HG03159 (cell line): ENCODE results near the gene PAX4.

Experiments used
- ATAC-seq: cut with Tn5 transposase; IDR thresholded peaks from one replicate; pipeline ENCODE4 v1.9.1; 2021; ENCODE audit warnings: mild to moderate bottlenecking, moderate library complexity; ENCODE audit not compliant: unreplicated experiment

Gene PAX4

DNA sequence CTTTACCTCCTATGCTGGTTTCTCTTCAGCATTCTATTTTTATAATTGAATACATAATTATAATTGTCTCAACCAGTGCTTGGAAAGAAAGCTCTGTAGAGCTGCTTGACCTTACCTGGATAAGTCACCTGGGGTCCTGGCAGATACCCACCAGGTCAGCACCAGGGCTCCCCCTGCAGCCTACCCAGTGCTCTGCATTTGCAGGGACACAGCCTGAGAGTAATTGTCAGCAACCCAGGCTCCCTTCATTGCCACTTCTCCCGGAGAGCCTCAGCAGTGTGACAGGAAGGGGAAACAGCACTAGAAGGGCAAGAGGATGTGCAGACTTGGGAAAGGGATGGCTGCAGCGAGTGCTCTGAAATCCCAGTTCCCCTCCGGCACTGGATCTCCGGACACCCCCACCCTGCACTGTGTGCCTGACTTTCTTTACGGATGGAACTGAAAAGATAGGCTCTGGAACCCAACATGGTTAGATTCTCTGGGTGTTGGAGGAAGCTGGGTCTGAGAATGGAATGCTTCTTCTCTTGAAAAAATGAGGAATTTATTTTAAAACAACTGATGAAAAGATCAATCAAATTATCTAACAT, 11.4 kb upstream of the PAX4 start:
- ATAC-seq: peak; percentile 81

GRCh38 chr7:127628445-127628844, 10.5 kb upstream of the PAX4 start:
- no peak for ATAC-seq

DNA sequence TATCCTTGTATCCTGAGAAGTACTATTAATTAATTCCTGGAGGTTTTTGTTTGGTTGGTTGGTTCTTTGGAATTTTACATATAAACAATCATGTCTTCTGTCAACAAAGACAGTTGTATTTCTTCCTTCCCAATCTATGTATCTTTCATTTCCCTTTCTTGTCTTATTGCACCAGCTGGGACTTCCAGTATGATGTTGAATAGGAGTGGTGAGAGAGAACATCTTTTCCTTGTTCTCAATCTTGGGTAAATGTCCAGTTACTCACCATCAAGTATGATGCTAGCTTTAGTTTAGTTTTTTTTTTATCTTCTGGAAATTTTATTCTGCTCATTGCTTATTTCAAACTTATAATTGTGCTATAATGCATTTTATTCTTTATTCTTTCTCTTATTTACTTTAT, 7.4 kb upstream of the PAX4 start:
- no peak for ATAC-seq

DNA sequence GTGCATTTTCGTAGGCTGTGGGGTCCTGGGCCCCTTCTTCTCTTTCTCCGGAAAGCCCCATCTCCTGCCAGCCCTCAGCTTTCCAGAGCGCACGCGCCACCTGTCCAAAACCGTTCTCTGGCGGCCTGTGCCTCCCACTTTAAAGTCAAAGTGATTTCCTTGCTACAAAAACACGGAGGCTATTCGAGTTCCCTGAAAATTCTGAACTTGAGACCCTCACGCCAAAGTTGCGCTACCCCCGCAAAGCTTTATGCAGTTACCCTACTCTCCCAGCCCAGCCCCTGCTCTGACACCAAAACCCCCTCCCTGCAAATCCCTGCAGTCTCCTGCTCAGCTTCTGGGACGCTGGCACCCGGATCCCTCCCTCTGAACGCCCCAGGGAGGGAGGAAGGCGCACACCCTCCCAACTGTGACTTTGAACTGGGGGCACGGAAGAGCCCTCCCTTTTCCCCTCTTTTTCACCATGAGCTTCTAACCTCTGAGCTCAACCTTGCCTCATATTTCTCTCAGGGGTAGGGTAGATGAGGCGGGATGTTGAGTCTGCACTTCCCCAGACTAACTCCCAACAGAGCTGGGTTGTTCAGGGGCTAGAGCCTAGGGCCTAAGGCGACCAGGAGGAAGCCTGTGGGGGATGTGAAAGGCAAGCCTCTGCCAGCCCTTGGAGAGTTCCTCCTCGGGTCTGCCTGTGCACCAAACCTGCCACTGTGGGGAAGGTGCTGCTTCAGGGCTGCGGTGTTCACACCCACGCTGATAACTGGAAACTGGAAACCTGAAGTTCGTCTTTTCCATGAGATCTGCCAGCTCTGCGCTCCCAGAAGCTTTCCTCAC, 2.7 kb upstream of the PAX4 start:
- no peak for ATAC-seq

GRCh38 chr7:127619681-127620405, 1.9 kb upstream of the PAX4 start:
- no peak for ATAC-seq

- no peak for ATAC-seq
Observed at GRCh38 chr7:127618775-127619174, 833 bp upstream of the PAX4 start.

DNA sequence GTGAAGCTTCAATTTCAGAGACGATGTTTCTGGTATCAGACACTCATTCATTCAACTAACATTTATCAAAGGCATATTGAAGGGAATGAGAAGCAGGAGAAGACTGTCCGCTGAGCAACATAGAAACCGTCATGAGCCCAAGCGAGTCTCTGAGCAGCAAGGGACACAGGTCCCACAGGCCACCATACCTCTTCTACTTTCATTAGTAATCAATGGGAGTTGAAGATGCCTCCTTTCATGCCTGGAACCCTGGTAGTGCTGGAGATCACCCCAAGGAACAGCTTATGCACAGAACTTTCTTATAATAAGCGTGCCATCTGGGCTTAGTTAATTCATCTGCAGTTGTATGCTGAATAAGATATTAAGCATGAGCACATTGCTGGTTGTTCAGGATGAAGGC, 1.2 kb downstream of the PAX4 start:
- ATAC-seq: no peak

GRCh38 chr7:127612263-127612662, 5.7 kb downstream of the PAX4 start:
- no peak for ATAC-seq

DNA sequence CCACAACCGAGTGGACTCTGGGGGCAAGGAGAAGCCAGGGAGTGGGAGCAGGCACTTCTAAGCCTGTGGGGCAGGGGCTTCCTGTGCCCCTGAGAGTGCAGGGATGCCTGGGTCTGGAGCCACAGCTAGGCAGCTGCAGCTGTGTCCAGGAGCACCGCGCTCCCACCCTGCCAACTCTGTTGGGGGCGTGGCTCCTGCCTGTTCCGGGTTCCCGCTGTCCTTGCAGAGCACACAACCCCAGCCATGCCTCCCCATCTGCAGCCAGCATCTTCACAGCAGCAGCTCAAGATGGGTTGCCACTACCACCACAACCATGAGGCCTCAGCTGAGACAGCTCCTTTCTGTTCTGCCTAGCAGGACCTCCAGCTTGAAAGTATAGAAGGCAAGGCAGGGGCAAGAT, 8.6 kb downstream of the PAX4 start:
- ATAC-seq: no peak

DNA sequence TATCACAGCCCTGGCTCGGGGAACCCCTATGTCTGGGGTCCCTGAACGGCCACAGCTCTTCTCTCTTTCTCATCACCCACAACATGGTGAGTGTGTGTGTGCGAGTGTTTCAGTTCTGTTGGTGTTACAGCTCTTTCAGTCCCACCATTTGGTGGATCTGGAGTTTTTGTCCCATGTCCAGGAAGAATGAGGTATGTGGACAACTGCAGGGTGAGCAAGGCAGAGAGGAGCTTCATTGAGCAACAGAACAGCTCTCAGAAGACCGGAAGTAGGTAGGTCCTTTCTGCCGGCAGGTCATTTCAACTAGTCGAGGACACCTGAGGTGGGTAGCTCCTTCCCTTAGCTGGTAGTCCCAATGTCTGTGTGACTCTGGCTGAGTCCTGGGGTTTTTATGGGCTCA, 9.5 kb downstream of the PAX4 start:
- no peak for ATAC-seq

GRCh38 chr7:127600885-127601284, 17.1 kb downstream of the PAX4 start:
- no peak for ATAC-seq

GRCh38 chr7:127598318-127598717, 19.6 kb downstream of the PAX4 start:
- ATAC-seq: no peak

- ATAC-seq: no peak
Observed at GRCh38 chr7:127595737-127596136, 22.2 kb downstream of the PAX4 start.

DNA sequence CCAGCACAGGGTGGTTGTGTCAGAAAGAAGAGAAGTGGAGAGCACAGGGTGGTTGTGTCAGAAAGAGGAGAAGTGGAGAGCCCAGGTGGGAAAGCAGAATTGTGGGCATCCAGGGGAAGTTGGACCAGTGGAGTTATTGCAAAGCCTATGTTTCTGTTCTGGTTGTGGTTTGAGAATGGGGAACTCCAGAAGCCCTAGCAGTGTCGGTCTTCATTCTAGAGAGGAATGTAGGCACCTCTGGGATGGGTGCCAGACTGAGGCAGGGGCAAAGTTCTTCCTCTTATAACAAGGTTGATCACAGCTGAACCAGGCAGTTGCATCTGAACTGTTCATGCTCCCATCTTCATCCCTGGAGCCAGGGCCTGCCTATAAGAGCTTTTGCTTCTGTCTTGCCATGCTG, 23.5 kb downstream of the PAX4 start:
- ATAC-seq: no peak

GRCh38 chr7:127592550-127592949, 25.4 kb downstream of the PAX4 start:
- ATAC-seq: no peak

- no peak for ATAC-seq
Observed at GRCh38 chr7:127591591-127591990, 26.4 kb downstream of the PAX4 start.

DNA sequence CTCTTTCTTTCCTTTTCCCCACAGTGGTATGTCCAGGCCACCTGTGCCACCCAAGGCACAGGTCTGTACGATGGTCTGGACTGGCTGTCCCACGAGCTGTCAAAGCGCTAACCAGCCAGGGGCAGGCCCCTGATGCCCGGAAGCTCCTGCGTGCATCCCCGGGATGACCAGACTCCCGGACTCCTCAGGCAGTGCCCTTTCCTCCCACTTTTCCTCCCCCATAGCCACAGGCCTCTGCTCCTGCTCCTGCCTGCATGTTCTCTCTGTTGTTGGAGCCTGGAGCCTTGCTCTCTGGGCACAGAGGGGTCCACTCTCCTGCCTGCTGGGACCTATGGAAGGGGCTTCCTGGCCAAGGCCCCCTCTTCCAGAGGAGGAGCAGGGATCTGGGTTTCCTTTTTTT, 26.8 kb downstream of the PAX4 start:
- ATAC-seq: no peak

DNA sequence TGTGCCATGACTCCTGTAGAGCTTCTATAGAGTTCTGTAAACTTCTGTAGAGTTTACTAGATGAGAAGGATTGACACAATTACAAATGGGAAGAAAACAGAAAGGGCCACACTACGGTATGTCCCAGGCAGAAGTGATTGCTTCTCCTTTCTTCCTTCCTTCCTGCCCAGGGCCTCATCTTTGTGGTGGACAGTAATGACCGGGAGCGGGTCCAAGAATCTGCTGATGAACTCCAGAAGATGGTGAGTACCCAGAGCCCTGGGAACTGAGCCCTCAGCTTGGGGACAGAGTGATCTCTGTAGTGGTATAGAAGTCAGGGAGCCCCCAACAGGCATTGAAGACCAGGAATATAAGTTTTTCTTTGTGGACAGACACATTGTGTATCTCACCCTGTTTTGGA, 28.0 kb downstream of the PAX4 start:
- ATAC-seq: no peak

DNA sequence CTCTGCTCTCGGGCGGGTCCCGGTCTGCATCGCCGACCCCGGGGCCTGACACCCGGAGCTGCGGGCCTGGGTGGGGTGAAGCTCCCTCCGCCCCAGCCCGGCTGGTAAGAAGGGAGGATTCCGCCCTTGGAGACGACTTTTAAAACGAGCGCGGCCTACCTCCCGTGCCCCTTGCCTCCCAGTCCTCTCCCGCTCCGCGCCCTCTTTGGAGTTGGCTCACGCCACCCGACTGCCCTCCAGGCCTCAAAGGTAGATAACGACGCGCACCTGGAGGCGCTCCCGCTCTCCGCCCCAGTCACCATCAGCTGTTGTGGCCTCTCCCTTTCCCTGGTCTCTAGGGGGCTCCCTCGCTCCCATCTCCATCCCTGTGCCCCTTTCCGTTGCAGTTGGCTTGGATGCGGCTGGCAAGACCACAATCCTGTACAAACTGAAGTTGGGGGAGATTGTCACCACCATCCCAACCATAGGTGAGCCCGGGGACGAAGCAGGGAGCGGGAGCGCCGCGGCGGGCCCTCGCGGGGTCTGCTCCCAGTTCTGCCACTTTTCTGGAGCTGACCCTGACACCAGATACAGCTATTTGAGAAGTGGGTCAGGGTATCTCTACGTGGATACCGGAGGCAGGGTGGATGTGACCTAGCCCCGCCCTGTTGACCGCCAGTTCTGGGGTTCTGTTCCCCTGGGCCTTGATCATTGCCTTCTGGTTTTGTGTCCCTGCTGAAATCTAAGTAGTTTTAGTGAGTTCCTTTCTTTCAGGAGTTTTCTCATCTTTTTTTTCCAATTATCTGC, 29.1 kb downstream of the PAX4 start:
- ATAC-seq: peak; percentile 3

GRCh38 chr7:127588019-127588696, 29.8 kb downstream of the PAX4 start, which contains the start of gene ARF5:
ARF5 (plus strand) TSS chr7:127588411; CDS start chr7:127588499, 88 bp downstream.
- peak; percentile 76 for ATAC-seq

GRCh38 chr7:127587663-127588018, 30.3 kb downstream of the PAX4 start:
- no peak for ATAC-seq
